ENCODE measurements around the gene INPP5A.

DNA sequence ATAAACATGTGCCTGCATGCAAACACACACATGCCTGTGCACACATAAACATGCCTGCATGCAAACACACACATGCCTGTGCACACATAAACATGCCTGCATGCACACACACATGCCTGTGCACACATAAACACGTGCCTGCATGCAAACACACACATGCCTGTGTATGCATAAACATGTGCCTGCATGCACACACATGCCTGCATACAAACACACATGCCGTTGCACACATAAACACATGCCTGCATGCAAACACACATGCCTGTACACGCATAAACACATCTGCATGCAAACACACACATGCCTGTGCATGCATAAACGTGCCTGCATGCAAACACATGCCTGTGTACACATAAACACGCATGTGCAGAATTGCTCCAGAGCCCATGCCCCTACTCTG, 226.0 kb downstream of the INPP5A start:
- TF ChIP-seq SUPT20H (IDR thresholded peaks at IDR 0.05; ENCODE audit: borderline replicate concordance, control insufficient read depth, low read depth, low read length): no peak
- TF ChIP-seq RCOR1 (conservative IDR thresholded peaks at IDR 0.05; ENCODE audit: low read depth, low read length): no peak
- no peak for TF ChIP-seq EZH2 (IDR thresholded peaks at IDR 0.05; ENCODE audit: borderline replicate concordance, control insufficient read depth, low read depth, low read length)
- TF ChIP-seq, protein P1, sequence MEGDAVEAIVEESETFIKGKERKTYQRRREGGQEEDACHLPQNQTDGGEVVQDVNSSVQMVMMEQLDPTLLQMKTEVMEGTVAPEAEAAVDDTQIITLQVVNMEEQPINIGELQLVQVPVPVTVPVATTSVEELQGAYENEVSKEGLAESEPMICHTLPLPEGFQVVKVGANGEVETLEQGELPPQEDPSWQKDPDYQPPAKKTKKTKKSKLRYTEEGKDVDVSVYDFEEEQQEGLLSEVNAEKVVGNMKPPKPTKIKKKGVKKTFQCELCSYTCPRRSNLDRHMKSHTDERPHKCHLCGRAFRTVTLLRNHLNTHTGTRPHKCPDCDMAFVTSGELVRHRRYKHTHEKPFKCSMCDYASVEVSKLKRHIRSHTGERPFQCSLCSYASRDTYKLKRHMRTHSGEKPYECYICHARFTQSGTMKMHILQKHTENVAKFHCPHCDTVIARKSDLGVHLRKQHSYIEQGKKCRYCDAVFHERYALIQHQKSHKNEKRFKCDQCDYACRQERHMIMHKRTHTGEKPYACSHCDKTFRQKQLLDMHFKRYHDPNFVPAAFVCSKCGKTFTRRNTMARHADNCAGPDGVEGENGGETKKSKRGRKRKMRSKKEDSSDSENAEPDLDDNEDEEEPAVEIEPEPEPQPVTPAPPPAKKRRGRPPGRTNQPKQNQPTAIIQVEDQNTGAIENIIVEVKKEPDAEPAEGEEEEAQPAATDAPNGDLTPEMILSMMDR (IDR thresholded peaks at IDR 0.05 in 2 of 3, conservative IDR thresholded peaks at IDR 0.05 in 1 of 3; ENCODE audit: control insufficient read depth in 2 of 3, extremely low read depth in 1 of 3, insufficient read depth in 1 of 3, low read depth in 3 of 3, low read length in 3 of 3): no peak
- TF ChIP-seq EP300 (IDR thresholded peaks at IDR 0.05; ENCODE audit: borderline replicate concordance in 1 of 2, control insufficient read depth in 1 of 2, low read depth in 2 of 2, low read length in 2 of 2): no peak
- TF ChIP-seq BCL11A (IDR thresholded peaks at IDR 0.05; ENCODE audit: low read depth, low read length): no peak
- no peak for TF ChIP-seq CEBPB (IDR thresholded peaks at IDR 0.05; ENCODE audit: borderline replicate concordance in 1 of 2, low read depth in 2 of 2, low read length in 2 of 2)
- TF ChIP-seq ZNF24 (IDR thresholded peaks at IDR 0.05): no peak
- TF ChIP-seq POU2F2 (IDR thresholded peaks at IDR 0.05; ENCODE audit: borderline replicate concordance, low read depth, low read length): no peak
- TF ChIP-seq EGR1 (IDR thresholded peaks at IDR 0.05; ENCODE audit: borderline replicate concordance in 1 of 2, low read depth in 2 of 2, low read length in 2 of 2): no peak
- no peak for TF ChIP-seq CREB1 (IDR thresholded peaks at IDR 0.05; ENCODE audit: low read depth)
- no peak for TF ChIP-seq RELA (IDR thresholded peaks at IDR 0.05; ENCODE audit: borderline replicate concordance, partially characterized antibody)

Data from GM12878 (cell line).